Coronary artery (tissue), 2 donors: ENCODE data around the gene NRARP.

Experiments used
- DNase-seq: peaks from one replicate; pipeline ENCODE4 v3.0.0-alpha.2; 2017; ENCODE audit warnings: low spot score
- H3K27ac ChIP-seq, 2 donors: fragments of 200-600 bp; sonication (generic); one replicate each; pipeline ENCODE4 v1.5.1; 2016 to 2019
- H3K4me3 ChIP-seq: fragments of 200-600 bp; sonication (generic); 2 replicates; pipeline ENCODE4 v1.5.1; 2016; ENCODE audit warnings: mild to moderate bottlenecking, moderate library complexity
- CTCF ChIP-seq: fragments of 200-600 bp; sonication (generic); IDR thresholded peaks from one replicate; pipeline ENCODE4 v1.5.1; 2019; ENCODE audit warnings: antibody characterized with exemption

Gene NRARP

GRCh38 chr9:137311986-137312851 is 10.1 kb upstream of the NRARP start:
- no peak for TF ChIP-seq CTCF
- H3K27ac ChIP-seq, result peak overlapping the region in 1 of 2 donors; percentile 37
- DNase-seq, result no peak
- H3K4me3 ChIP-seq, result no peak overlapping the region

- H3K27ac ChIP-seq, result no peak overlapping the region
Measured at GRCh38 chr9:137311171-137311985, 9.3 kb upstream of the NRARP start.

GRCh38 chr9:137310189-137311052 is 8.3 kb upstream of the NRARP start:
- no peak for DNase-seq
- Histone ChIP-seq H3K4me3 (no peak overlapping the region), H3K27ac (no peak overlapping the region)
- no peak for TF ChIP-seq CTCF

More at GRCh38 chr9:137311171-137311985, 9.3 kb upstream of the NRARP start:
- no peak for DNase-seq
- no peak overlapping the region for H3K4me3 ChIP-seq
- no peak for TF ChIP-seq CTCF

GRCh38 chr9:137309368-137310188 is 7.5 kb upstream of the NRARP start:
- DNase-seq, result no peak
- no peak for TF ChIP-seq CTCF

GRCh38 chr9:137308057-137308619 is 6.1 kb upstream of the NRARP start:
- no peak for TF ChIP-seq CTCF
- DNase-seq, result no peak
- Histone ChIP-seq H3K4me3 (no peak overlapping the region), H3K27ac (no peak overlapping the region)

More at GRCh38 chr9:137309368-137310188, 7.5 kb upstream of the NRARP start:
- Histone ChIP-seq H3K4me3 (no peak overlapping the region), H3K27ac (no peak overlapping the region)
